HEK293 (cell line): ENCODE results near the gene NFKB1.

Source experiments
- CTCF ChIA-PET: fragments of 350-600 bp; formaldehyde crosslinking; extraction: SDS; loops from one replicate; lab custom pipeline; 2021; ENCODE audit warnings: antibody characterized with exemption; lab: Yijun Ruan, JAX
- POLR2A ChIA-PET: fragments of 300-600 bp; formaldehyde crosslinking; extraction: SDS; loops from one replicate; lab custom pipeline; 2020; ENCODE audit warnings: antibody characterized with exemption, inconsistent platforms; lab: Yijun Ruan, JAX
- H3K27ac ChIP-seq: fragments of 200-500 bp; sonication (Bioruptor generic); 2 replicates; pipeline ENCODE4 v1.5.1; 2014; ENCODE audit warnings: low read depth, low read length, control low read depth, inconsistent platforms; ENCODE audit errors: extremely low read depth
- H3K36me3 ChIP-seq, 2 experiments: fragments of 200-500 bp in 1 of 2; sonication (Bioruptor generic) in 1 of 2; 1 replicate in 1 of 2; 2 replicates in 1 of 2; pipeline ENCODE4 v1.5.1; 2014 to 2017; ENCODE audit warnings: inconsistent platforms in 2 of 2, low read length in 2 of 2; ENCODE audit not compliant: control insufficient read depth in 2 of 2, insufficient read depth in 1 of 2
- H3K4me1 ChIP-seq: fragments of 200-500 bp; sonication (Bioruptor generic); 2 replicates; pipeline ENCODE4 v1.5.1; 2014; ENCODE audit warnings: mild to moderate bottlenecking, low read length, inconsistent platforms; ENCODE audit not compliant: control insufficient read depth, insufficient read depth
- H3K4me3 ChIP-seq: 2 replicates; pipeline ENCODE4 v1.5.1; 2011; ENCODE audit warnings: low read depth, mild to moderate bottlenecking, control low read depth, low read length, moderate library complexity
- H3K9me3 ChIP-seq: fragments of 200-500 bp; sonication (Bioruptor generic); 2 replicates; pipeline ENCODE4 v1.5.1; 2014; ENCODE audit warnings: low read depth, low read length, inconsistent platforms; ENCODE audit not compliant: control insufficient read depth, insufficient read depth
- BCL6B ChIP-seq: fragments of 450-650 bp; formaldehyde crosslinking; IDR thresholded peaks from 2 replicates; pipeline ENCODE4 v1.5.1; 2017; ENCODE audit warnings: missing biosample characterization, missing genetic modification characterization
- GLI4 ChIP-seq: fragments of 450-650 bp; formaldehyde crosslinking; IDR thresholded peaks from 2 replicates; pipeline ENCODE4 v1.5.1; 2016; ENCODE audit warnings: missing biosample characterization, missing genetic modification characterization
- KLF17 ChIP-seq: fragments of 450-650 bp; formaldehyde crosslinking; IDR thresholded peaks from 2 replicates; pipeline ENCODE4 v1.5.1; 2016; ENCODE audit warnings: missing biosample characterization, missing genetic modification characterization
- KLF9 ChIP-seq: fragments of 450-650 bp; formaldehyde crosslinking; IDR thresholded peaks from 2 replicates; pipeline ENCODE4 v1.5.1; 2016; ENCODE audit warnings: missing biosample characterization, missing genetic modification characterization, low read depth
- PATZ1 ChIP-seq: fragments of 450-650 bp; formaldehyde crosslinking; IDR thresholded peaks from 2 replicates; pipeline ENCODE4 v1.5.1; 2016; ENCODE audit warnings: missing biosample characterization, missing genetic modification characterization
- PRDM6 ChIP-seq: fragments of 450-650 bp; formaldehyde crosslinking; IDR thresholded peaks from 2 replicates; pipeline ENCODE4 v1.5.1; 2017; ENCODE audit warnings: missing biosample characterization, missing genetic modification characterization
- ZNF121 ChIP-seq: fragments of 450-650 bp; formaldehyde crosslinking; IDR thresholded peaks from 2 replicates; pipeline ENCODE4 v1.5.1; 2016; ENCODE audit warnings: missing biosample characterization, missing genetic modification characterization
- ZNF132 ChIP-seq: fragments of 450-650 bp; formaldehyde crosslinking; IDR thresholded peaks from 2 replicates; pipeline ENCODE4 v1.5.1; 2017; ENCODE audit warnings: missing biosample characterization, missing genetic modification characterization, borderline replicate concordance
- ZNF138 ChIP-seq: fragments of 450-650 bp; formaldehyde crosslinking; IDR thresholded peaks from 2 replicates; pipeline ENCODE4 v1.5.1; 2016; ENCODE audit warnings: missing biosample characterization, missing genetic modification characterization, borderline replicate concordance
- ZNF16 ChIP-seq: fragments of 450-650 bp; formaldehyde crosslinking; IDR thresholded peaks from 2 replicates; pipeline ENCODE4 v1.5.1; 2016; ENCODE audit warnings: low read depth, missing biosample characterization, missing genetic modification characterization
- ZNF169 ChIP-seq: fragments of 450-650 bp; formaldehyde crosslinking; IDR thresholded peaks from 2 replicates; pipeline ENCODE4 v1.5.1; 2016; ENCODE audit warnings: missing biosample characterization, missing genetic modification characterization
- ZNF221 ChIP-seq: fragments of 450-650 bp; formaldehyde crosslinking; IDR thresholded peaks from 2 replicates; pipeline ENCODE4 v1.5.1; 2017; ENCODE audit warnings: missing biosample characterization, missing genetic modification characterization, borderline replicate concordance
- ZNF280D ChIP-seq: fragments of 450-650 bp; formaldehyde crosslinking; IDR thresholded peaks from 2 replicates; pipeline ENCODE4 v1.5.1; 2016; ENCODE audit warnings: missing biosample characterization, missing genetic modification characterization
- ZNF391 ChIP-seq: fragments of 450-650 bp; formaldehyde crosslinking; IDR thresholded peaks from 2 replicates; pipeline ENCODE4 v1.5.1; 2016; ENCODE audit warnings: low read depth, missing biosample characterization, missing genetic modification characterization, borderline replicate concordance
- ZNF394 ChIP-seq: fragments of 450-650 bp; formaldehyde crosslinking; IDR thresholded peaks from 2 replicates; pipeline ENCODE4 v1.5.1; 2016; ENCODE audit warnings: missing biosample characterization, missing genetic modification characterization, mild to moderate bottlenecking, moderate library complexity, borderline replicate concordance
- ZNF629 ChIP-seq: fragments of 450-650 bp; formaldehyde crosslinking; IDR thresholded peaks from 2 replicates; pipeline ENCODE4 v1.5.1; 2017; ENCODE audit warnings: missing biosample characterization, missing genetic modification characterization
- ZNF747 ChIP-seq: fragments of 450-650 bp; formaldehyde crosslinking; IDR thresholded peaks from 2 replicates; pipeline ENCODE4 v1.5.1; 2016; ENCODE audit warnings: missing biosample characterization, missing genetic modification characterization
- ZNF768 ChIP-seq: fragments of 450-650 bp; formaldehyde crosslinking; IDR thresholded peaks from 2 replicates; pipeline ENCODE4 v1.5.1; 2018; ENCODE audit warnings: missing biosample characterization, mild to moderate bottlenecking, missing genetic modification characterization
- ZNF792 ChIP-seq: fragments of 450-650 bp; formaldehyde crosslinking; IDR thresholded peaks from 2 replicates; pipeline ENCODE4 v1.5.1; 2016; ENCODE audit warnings: missing biosample characterization, missing genetic modification characterization
- ZXDB ChIP-seq: fragments of 450-650 bp; formaldehyde crosslinking; IDR thresholded peaks from 2 replicates; pipeline ENCODE4 v1.5.1; 2016; ENCODE audit warnings: missing biosample characterization, missing genetic modification characterization

The NFKB1 gene

GRCh38 chr4:102529977-102530376 lies 28.8 kb downstream of the NFKB1 start (continued):
- TF ChIP-seq PATZ1, result no peak

GRCh38 chr4:102530986-102531385 lies 29.8 kb downstream of the NFKB1 start:
- H3K4me3 ChIP-seq, result no peak overlapping the region
- H3K9me3 ChIP-seq, result no peaks in the 10 kb centered on the region
- no peaks in the 10 kb centered on the region for H3K4me1 ChIP-seq
- H3K36me3 ChIP-seq, result no peaks in the 10 kb centered on the region
- ChIA-PET CTCF (interaction anchor here (0.7 kb wide), 1 partner anchor 89 kb away, joined by 4 read pairs; no protein-coding TSS in a partner anchor), POLR2A (no interaction called here)
- no peak overlapping the region for H3K27ac ChIP-seq
- TF ChIP-seq ZNF792 (tag by site-specific recombination) (no peak), BCL6B (tag by site-specific recombination) (no peak), ZNF768 (tag by site-specific recombination) (no peak), ZNF394 (tag by site-specific recombination) (no peak), KLF17 (tag by site-specific recombination) (no peak), ZNF280D (no peak), ZNF138 (no peak), KLF9 (tag by site-specific recombination) (no peak), ZXDB (no peak), ZNF16 (tag by site-specific recombination) (no peak), PRDM6 (no peak), ZNF629 (tag by site-specific recombination) (no peak), ZNF391 (tag by site-specific recombination) (no peak), ZNF132 (tag by site-specific recombination) (no peak), ZNF221 (tag by site-specific recombination) (no peak), ZNF169 (no peak), ZNF747 (tag by site-specific recombination) (no peak), ZNF121 (no peak), GLI4 (no peak)
